WERI-Rb-1 (cell line): ENCODE results near the gene SCG5.

Experiments used
- DNase-seq: peaks from one replicate; pipeline ENCODE4 v3.0.0-alpha.2; 2020
- H3K27ac ChIP-seq: fragments of 250-450 bp; sonication (Bioruptor Pico); 2 replicates; pipeline ENCODE4 v1.5.1; 2020; ENCODE audit warnings: mild to moderate bottlenecking, moderate library complexity
- H3K27me3 ChIP-seq: fragments of 250-450 bp; sonication (Bioruptor Pico); 2 replicates; pipeline ENCODE4 v1.5.1; 2021; ENCODE audit warnings: mild to moderate bottlenecking, low read depth, moderate library complexity; ENCODE audit not compliant: insufficient read depth, severe bottlenecking
- H3K36me3 ChIP-seq: fragments of 250-450 bp; sonication (Bioruptor Pico); 2 replicates; pipeline ENCODE4 v1.5.1; 2020; ENCODE audit warnings: mild to moderate bottlenecking, moderate library complexity
- H3K4me3 ChIP-seq: 2 replicates; pipeline ENCODE4 v1.5.1; 2011; ENCODE audit warnings: low read depth, mild to moderate bottlenecking, control low read depth, low read length
- H3K9me3 ChIP-seq: fragments of 250-450 bp; sonication (Bioruptor Pico); 2 replicates; pipeline ENCODE4 v1.5.1; 2021; ENCODE audit warnings: mild to moderate bottlenecking, moderate library complexity; ENCODE audit not compliant: severe bottlenecking
- CTCF ChIP-seq: IDR thresholded peaks from 2 replicates; pipeline ENCODE4 v1.5.1; 2011; ENCODE audit warnings: low read depth, mild to moderate bottlenecking, control low read depth, inconsistent platforms, low read length

SCG5 gene

GRCh38 chr15:32736701-32737061 lies 95.2 kb downstream of the SCG5 start:
- Histone ChIP-seq H3K27me3 (no peaks in the 10 kb centered on the region), H3K36me3 (no peaks in the 10 kb centered on the region), H3K27ac (no peak overlapping the region), H3K4me3 (no peak overlapping the region), H3K9me3 (no peaks in the 10 kb centered on the region)
- no peak for TF ChIP-seq CTCF
- DNase-seq: no peak

- H3K27me3 ChIP-seq: no peaks in the 10 kb centered on the region
- DNase-seq: no peak
- no peaks in the 10 kb centered on the region for H3K9me3 ChIP-seq
- H3K4me3 ChIP-seq: no peak overlapping the region
- H3K36me3 ChIP-seq: no peaks in the 10 kb centered on the region
- TF ChIP-seq CTCF: no peak
- H3K27ac ChIP-seq: no peak overlapping the region
These were observed 95.8 kb downstream of the SCG5 start for GRCh38 chr15:32737304-32737703.

- Histone ChIP-seq H3K27me3 (no peaks in the 10 kb centered on the region), H3K36me3 (no peaks in the 10 kb centered on the region), H3K9me3 (no peaks in the 10 kb centered on the region), H3K4me3 (no peak overlapping the region), H3K27ac (no peak overlapping the region)
- no peak for TF ChIP-seq CTCF
- no peak for DNase-seq
These were observed 97.2 kb downstream of the SCG5 start for GRCh38 chr15:32738666-32739065.

DNA sequence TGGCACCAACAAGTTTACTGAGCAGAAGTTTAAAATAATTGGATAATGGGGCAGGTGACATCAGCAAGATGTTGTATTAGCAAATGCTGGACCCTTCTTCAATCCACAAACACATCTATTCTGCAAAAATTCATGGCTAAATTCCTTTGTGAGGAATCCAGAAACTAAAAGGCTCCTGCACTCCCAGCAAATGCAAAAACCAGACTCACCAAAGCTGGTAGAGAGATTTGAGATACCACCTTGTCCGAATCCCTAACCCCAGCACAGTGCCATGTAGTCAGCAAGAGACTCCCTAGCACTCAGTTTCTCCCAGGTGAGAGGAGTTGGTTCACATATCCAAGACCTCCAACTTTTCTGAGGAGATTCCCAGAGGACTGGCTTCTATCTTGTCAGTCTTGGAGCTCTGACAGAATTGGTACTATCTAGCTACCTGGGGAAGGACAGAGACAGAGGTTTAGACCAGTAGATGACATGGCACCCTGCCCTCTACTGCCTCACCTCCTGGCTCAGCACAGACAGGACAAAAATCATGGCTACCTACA lies 98.1 kb downstream of the SCG5 start:
- H3K4me3 ChIP-seq: no peak overlapping the region
- TF ChIP-seq CTCF: no peak
- no peaks in the 10 kb centered on the region for H3K36me3 ChIP-seq
- no peak for DNase-seq
- no peaks in the 10 kb centered on the region for H3K27me3 ChIP-seq
- H3K9me3 ChIP-seq: no peaks in the 10 kb centered on the region
- no peak overlapping the region for H3K27ac ChIP-seq

- H3K4me3 ChIP-seq: no peak overlapping the region
- H3K27me3 ChIP-seq: no peaks in the 10 kb centered on the region
- no peaks in the 10 kb centered on the region for H3K36me3 ChIP-seq
- H3K9me3 ChIP-seq: no peaks in the 10 kb centered on the region
- no peak for TF ChIP-seq CTCF
- no peak for DNase-seq
- H3K27ac ChIP-seq: no peak overlapping the region
These were observed 102.1 kb downstream of the SCG5 start for GRCh38 chr15:32743411-32744140.
